K562 (cell line): Measurements from ENCODE around the gene RBAK.
"Not testable (repeated sequence)": the region's sequence is repeated elsewhere in the genome, so short reads cannot be mapped to it uniquely, and the experiment has no call there.

ENCODE experiments used
- HCFC1 ChIP-seq: IDR thresholded peaks from 2 replicates; pipeline ENCODE4 v1.6.1; 2012; ENCODE audit warnings: low read depth, low read length, improper control_type of control experiment
- POLR2AphosphoS5 ChIP-seq: IDR thresholded peaks from 2 replicates; pipeline ENCODE4 v1.6.1; 2011; ENCODE audit warnings: mild to moderate bottlenecking, low read depth, low read length, moderate library complexity; ENCODE audit not compliant: control insufficient read depth, insufficient read depth
- RFX5 ChIP-seq: IDR thresholded peaks from 2 replicates; pipeline ENCODE4 v1.6.1; 2011; ENCODE audit warnings: low read depth, mild to moderate bottlenecking, improper control_type of control experiment, low read length
- ZBTB40 ChIP-seq, 2 experiments: fragments of 450-650 bp in 1 of 2; sonication (generic) in 1 of 2; formaldehyde crosslinking in 1 of 2; IDR thresholded peaks; 2 replicates each; pipeline versions ENCODE4 v1.7.1 to v1.9.0; 2016 to 2022; ENCODE audit warnings: inconsistent platforms in 1 of 2, mild to moderate bottlenecking in 1 of 2, missing genetic modification reagents in 1 of 2
- TF ChIP-seq, protein P1 (sequence below): fragments of 200-600 bp; sonication (generic); IDR thresholded peaks from one replicate; pipeline ENCODE4 v1.6.1; 2012; ENCODE audit warnings: mild to moderate bottlenecking, low read depth, low read length, inconsistent platforms
- TF ChIP-seq, protein P2 (sequence below): fragments of 250-450 bp; sonication (Bioruptor Pico); IDR thresholded peaks from 2 replicates; pipeline ENCODE4 v1.5.0; 2021; ENCODE audit warnings: mild to moderate bottlenecking, borderline replicate concordance

GRCh38 chr7:5023626-5024025 is 22.0 kb upstream of the RBAK start:
- TF ChIP-seq RFX5; POLR2AphosphoS5; ZBTB40 (IDR thresholded peaks at IDR 0.05); ZBTB40 (CRISPR knock-in tag; IDR thresholded peaks at IDR 0.05); HCFC1: not testable (repeated sequence)
- TF ChIP-seq, protein P1, sequence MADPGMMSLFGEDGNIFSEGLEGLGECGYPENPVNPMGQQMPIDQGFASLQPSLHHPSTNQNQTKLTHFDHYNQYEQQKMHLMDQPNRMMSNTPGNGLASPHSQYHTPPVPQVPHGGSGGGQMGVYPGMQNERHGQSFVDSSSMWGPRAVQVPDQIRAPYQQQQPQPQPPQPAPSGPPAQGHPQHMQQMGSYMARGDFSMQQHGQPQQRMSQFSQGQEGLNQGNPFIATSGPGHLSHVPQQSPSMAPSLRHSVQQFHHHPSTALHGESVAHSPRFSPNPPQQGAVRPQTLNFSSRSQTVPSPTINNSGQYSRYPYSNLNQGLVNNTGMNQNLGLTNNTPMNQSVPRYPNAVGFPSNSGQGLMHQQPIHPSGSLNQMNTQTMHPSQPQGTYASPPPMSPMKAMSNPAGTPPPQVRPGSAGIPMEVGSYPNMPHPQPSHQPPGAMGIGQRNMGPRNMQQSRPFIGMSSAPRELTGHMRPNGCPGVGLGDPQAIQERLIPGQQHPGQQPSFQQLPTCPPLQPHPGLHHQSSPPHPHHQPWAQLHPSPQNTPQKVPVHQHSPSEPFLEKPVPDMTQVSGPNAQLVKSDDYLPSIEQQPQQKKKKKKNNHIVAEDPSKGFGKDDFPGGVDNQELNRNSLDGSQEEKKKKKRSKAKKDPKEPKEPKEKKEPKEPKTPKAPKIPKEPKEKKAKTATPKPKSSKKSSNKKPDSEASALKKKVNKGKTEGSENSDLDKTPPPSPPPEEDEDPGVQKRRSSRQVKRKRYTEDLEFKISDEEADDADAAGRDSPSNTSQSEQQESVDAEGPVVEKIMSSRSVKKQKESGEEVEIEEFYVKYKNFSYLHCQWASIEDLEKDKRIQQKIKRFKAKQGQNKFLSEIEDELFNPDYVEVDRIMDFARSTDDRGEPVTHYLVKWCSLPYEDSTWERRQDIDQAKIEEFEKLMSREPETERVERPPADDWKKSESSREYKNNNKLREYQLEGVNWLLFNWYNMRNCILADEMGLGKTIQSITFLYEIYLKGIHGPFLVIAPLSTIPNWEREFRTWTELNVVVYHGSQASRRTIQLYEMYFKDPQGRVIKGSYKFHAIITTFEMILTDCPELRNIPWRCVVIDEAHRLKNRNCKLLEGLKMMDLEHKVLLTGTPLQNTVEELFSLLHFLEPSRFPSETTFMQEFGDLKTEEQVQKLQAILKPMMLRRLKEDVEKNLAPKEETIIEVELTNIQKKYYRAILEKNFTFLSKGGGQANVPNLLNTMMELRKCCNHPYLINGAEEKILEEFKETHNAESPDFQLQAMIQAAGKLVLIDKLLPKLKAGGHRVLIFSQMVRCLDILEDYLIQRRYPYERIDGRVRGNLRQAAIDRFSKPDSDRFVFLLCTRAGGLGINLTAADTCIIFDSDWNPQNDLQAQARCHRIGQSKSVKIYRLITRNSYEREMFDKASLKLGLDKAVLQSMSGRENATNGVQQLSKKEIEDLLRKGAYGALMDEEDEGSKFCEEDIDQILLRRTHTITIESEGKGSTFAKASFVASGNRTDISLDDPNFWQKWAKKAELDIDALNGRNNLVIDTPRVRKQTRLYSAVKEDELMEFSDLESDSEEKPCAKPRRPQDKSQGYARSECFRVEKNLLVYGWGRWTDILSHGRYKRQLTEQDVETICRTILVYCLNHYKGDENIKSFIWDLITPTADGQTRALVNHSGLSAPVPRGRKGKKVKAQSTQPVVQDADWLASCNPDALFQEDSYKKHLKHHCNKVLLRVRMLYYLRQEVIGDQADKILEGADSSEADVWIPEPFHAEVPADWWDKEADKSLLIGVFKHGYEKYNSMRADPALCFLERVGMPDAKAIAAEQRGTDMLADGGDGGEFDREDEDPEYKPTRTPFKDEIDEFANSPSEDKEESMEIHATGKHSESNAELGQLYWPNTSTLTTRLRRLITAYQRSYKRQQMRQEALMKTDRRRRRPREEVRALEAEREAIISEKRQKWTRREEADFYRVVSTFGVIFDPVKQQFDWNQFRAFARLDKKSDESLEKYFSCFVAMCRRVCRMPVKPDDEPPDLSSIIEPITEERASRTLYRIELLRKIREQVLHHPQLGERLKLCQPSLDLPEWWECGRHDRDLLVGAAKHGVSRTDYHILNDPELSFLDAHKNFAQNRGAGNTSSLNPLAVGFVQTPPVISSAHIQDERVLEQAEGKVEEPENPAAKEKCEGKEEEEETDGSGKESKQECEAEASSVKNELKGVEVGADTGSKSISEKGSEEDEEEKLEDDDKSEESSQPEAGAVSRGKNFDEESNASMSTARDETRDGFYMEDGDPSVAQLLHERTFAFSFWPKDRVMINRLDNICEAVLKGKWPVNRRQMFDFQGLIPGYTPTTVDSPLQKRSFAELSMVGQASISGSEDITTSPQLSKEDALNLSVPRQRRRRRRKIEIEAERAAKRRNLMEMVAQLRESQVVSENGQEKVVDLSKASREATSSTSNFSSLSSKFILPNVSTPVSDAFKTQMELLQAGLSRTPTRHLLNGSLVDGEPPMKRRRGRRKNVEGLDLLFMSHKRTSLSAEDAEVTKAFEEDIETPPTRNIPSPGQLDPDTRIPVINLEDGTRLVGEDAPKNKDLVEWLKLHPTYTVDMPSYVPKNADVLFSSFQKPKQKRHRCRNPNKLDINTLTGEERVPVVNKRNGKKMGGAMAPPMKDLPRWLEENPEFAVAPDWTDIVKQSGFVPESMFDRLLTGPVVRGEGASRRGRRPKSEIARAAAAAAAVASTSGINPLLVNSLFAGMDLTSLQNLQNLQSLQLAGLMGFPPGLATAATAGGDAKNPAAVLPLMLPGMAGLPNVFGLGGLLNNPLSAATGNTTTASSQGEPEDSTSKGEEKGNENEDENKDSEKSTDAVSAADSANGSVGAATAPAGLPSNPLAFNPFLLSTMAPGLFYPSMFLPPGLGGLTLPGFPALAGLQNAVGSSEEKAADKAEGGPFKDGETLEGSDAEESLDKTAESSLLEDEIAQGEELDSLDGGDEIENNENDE = not testable (repeated sequence)
- TF ChIP-seq, protein P2, sequence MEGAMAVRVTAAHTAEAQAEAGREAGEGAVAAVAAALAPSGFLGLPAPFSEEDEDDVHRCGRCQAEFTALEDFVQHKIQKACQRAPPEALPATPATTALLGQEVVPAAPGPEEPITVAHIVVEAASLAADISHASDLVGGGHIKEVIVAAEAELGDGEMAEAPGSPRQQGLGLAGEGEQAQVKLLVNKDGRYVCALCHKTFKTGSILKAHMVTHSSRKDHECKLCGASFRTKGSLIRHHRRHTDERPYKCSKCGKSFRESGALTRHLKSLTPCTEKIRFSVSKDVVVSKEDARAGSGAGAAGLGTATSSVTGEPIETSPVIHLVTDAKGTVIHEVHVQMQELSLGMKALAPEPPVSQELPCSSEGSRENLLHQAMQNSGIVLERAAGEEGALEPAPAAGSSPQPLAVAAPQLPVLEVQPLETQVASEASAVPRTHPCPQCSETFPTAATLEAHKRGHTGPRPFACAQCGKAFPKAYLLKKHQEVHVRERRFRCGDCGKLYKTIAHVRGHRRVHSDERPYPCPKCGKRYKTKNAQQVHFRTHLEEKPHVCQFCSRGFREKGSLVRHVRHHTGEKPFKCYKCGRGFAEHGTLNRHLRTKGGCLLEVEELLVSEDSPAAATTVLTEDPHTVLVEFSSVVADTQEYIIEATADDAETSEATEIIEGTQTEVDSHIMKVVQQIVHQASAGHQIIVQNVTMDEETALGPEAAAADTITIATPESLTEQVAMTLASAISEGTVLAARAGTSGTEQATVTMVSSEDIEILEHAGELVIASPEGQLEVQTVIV = not testable (repeated sequence)
